Neutrophil (primary cell): ENCODE measurements around the gene TAF10.

Source experiments
- H3K27ac ChIP-seq: fragments of 200-600 bp; sonication (generic); 2 replicates; pipeline ENCODE4 v1.5.1; 2016; ENCODE audit warnings: mild to moderate bottlenecking, moderate library complexity
- H3K27me3 ChIP-seq: fragments of 200-600 bp; sonication (generic); 2 replicates; pipeline ENCODE4 v1.6.0; 2016; ENCODE audit warnings: mild to moderate bottlenecking
- H3K36me3 ChIP-seq: fragments of 200-600 bp; sonication (generic); 2 replicates; pipeline ENCODE4 v1.5.1; 2017
- H3K4me1 ChIP-seq, 2 experiments: fragments of 200-600 bp in 1 of 2; sonication (generic) in 1 of 2; 1 replicate in 1 of 2; 2 replicates in 1 of 2; pipeline versions ENCODE4 v1.5.1 to v1.6.1; 2013 to 2016; ENCODE audit warnings: low read depth in 1 of 2, low read length in 1 of 2, mild to moderate bottlenecking in 1 of 2, moderate library complexity in 1 of 2; ENCODE audit not compliant: control insufficient read depth in 1 of 2, insufficient read depth in 1 of 2
- H3K4me3 ChIP-seq, 2 experiments: fragments of 200-600 bp in 1 of 2; sonication (generic) in 1 of 2; 1 replicate in 1 of 2; 2 replicates in 1 of 2; pipeline ENCODE4 v1.5.1; 2013 to 2016; ENCODE audit warnings: low read depth in 1 of 2, low read length in 1 of 2, mild to moderate bottlenecking in 1 of 2, moderate library complexity in 1 of 2
- H3K9me3 ChIP-seq: fragments of 200-600 bp; sonication (generic); 2 replicates; pipeline ENCODE4 v1.5.1; 2016
- CTCF ChIP-seq: fragments of 200-600 bp; sonication (generic); IDR thresholded peaks from 2 replicates; pipeline ENCODE4 v1.5.1; 2016; ENCODE audit warnings: antibody characterized with exemption

TAF10 gene

GRCh38 chr11:6653097-6653496, 41.1 kb upstream of the TAF10 start:
- H3K27me3 ChIP-seq, result peaks cover 64% of the 10 kb centered on the region
- H3K9me3 ChIP-seq, result no peaks in the 10 kb centered on the region
- no peak for TF ChIP-seq CTCF
- no peak overlapping the region for H3K4me3 ChIP-seq
- no peak overlapping the region for H3K27ac ChIP-seq
- H3K36me3 ChIP-seq, result no peaks in the 10 kb centered on the region
- H3K4me1 ChIP-seq, result peaks cover 4 to 6% of the 10 kb centered on the region in 2 experiments

DNA sequence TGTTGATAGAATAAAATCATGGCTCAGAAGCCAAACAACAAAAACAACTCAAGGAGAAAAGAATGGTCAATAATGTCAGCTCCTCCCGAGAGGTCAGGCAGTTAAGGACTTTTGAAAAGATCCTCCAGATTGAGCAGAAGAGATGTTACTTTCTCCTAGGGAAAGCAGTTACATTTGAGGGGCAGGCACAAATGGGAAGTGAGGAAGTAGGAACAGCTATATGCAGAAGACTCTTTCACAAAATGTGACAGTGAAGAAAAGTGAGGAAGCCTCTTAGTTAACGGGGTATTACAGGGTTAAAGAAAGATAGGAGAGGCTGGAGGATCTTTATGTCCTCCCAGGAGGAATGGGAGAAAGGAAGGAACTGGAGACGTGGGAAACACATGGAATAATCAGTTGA, 40.2 kb upstream of the TAF10 start:
- H3K4me3 ChIP-seq, result no peak overlapping the region
- H3K36me3 ChIP-seq, result no peaks in the 10 kb centered on the region
- no peak for TF ChIP-seq CTCF
- H3K27me3 ChIP-seq, result peaks cover 55% of the 10 kb centered on the region
- no peaks in the 10 kb centered on the region for H3K9me3 ChIP-seq
- H3K4me1 ChIP-seq, result peaks cover 7 to 9% of the 10 kb centered on the region in 2 experiments
- no peak overlapping the region for H3K27ac ChIP-seq

- H3K36me3 ChIP-seq, result no peaks in the 10 kb centered on the region
- no peaks in the 10 kb centered on the region for H3K9me3 ChIP-seq
- peaks cover 43% of the 10 kb centered on the region for H3K27me3 ChIP-seq
- no peak overlapping the region for H3K27ac ChIP-seq
- peaks cover 16 to 17% of the 10 kb centered on the region in 2 experiments for H3K4me1 ChIP-seq
- H3K4me3 ChIP-seq, result no peak overlapping the region
- TF ChIP-seq CTCF, result no peak
These were observed 39.0 kb upstream of the TAF10 start for GRCh38 chr11:6650980-6651379.

DNA sequence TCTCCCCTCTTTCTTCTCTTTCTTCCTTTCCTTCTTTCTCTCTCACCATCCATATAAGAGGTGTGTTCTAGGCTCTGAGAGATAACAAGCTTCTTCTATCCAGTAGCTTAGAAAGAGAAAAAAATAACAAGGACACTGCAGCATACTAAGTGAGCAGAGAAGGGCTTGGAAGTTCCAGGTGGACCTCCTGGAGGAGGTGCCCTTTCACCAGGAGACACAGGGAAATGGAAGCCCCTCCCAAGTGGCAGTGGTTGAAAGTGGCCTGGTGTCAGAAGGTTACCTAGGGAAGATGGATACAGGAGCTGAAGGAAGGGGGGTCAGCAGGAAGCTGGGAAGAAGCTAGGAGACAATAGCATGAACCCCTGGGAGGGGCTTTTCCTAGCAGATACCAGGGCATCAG, 38.1 kb upstream of the TAF10 start:
- Histone ChIP-seq H3K27ac (no peak overlapping the region), H3K4me3 (no peak overlapping the region), H3K4me1 (peaks cover 15% of the 10 kb centered on the region in 2 experiments), H3K27me3 (peaks cover 34% of the 10 kb centered on the region), H3K9me3 (no peaks in the 10 kb centered on the region), H3K36me3 (no peaks in the 10 kb centered on the region)
- no peak for TF ChIP-seq CTCF

DNA sequence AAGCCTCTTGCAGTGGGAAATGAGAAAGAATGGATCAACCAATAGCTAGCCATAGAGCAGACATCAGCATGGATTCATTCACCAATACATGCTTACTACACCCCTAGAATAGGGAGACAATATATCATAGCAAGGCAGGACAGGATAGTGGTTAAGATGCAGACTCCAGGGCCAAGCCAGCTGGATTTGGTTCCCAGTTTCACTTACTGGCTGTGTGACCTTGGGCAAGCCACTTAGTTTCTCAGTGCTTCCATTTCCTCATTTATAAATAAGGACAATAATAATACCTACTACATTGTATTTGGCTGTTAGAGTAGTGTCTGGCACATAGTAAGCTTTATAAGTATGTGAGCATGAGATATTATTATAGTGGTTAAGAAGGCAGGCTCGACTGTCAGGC, 36.5 kb upstream of the TAF10 start:
- no peaks in the 10 kb centered on the region for H3K9me3 ChIP-seq
- no peaks in the 10 kb centered on the region for H3K36me3 ChIP-seq
- peaks cover 11 to 13% of the 10 kb centered on the region in 2 experiments for H3K4me1 ChIP-seq
- H3K27me3 ChIP-seq, result peaks cover 18% of the 10 kb centered on the region
- H3K27ac ChIP-seq, result no peak overlapping the region
- TF ChIP-seq CTCF, result no peak
- H3K4me3 ChIP-seq, result no peak overlapping the region

- no peak overlapping the region for H3K4me3 ChIP-seq
- TF ChIP-seq CTCF, result no peak
- H3K4me1 ChIP-seq, result peaks cover 11 to 13% of the 10 kb centered on the region in 2 experiments
- peaks cover 13% of the 10 kb centered on the region for H3K27me3 ChIP-seq
- H3K27ac ChIP-seq, result no peak overlapping the region
- no peaks in the 10 kb centered on the region for H3K9me3 ChIP-seq
- no peaks in the 10 kb centered on the region for H3K36me3 ChIP-seq
These were observed 35.8 kb upstream of the TAF10 start for GRCh38 chr11:6647836-6648235.
